GM13977 (cell line): ENCODE results near the gene FBXO34.
"Not testable (repeated sequence)": the region's sequence is repeated elsewhere in the genome, so short reads cannot be mapped to it uniquely, and the experiment has no call there.

Source experiments
- DNase-seq: peaks from one replicate; pipeline ENCODE4 v3.0.0; 2012; ENCODE audit warnings: low spot score
- in situ Hi-C: fragments of 300-500 bp; cut with MboI; formaldehyde crosslinking; loops from one replicate; pipeline ENCODE4 v1.12.0; 2022; ENCODE audit warnings: low sequenced_read_pairs, low pct_unique_long_range_greater_than_20kb, mixed read lengths, inconsistent platforms; ENCODE audit not compliant: unreplicated experiment
- TF ChIP-seq, protein P1 (sequence below): IDR thresholded peaks from 2 replicates; pipeline ENCODE4 v1.5.1; 2012; ENCODE audit warnings: mild to moderate bottlenecking, control low read depth; ENCODE audit not compliant: insufficient read depth; ENCODE audit errors: extremely low read depth, missing control alignments

FBXO34 gene

GRCh38 chr14:55336691-55337090 is 65.5 kb downstream of the FBXO34 start:
- DNase-seq = no peak
- TF ChIP-seq, protein P1, sequence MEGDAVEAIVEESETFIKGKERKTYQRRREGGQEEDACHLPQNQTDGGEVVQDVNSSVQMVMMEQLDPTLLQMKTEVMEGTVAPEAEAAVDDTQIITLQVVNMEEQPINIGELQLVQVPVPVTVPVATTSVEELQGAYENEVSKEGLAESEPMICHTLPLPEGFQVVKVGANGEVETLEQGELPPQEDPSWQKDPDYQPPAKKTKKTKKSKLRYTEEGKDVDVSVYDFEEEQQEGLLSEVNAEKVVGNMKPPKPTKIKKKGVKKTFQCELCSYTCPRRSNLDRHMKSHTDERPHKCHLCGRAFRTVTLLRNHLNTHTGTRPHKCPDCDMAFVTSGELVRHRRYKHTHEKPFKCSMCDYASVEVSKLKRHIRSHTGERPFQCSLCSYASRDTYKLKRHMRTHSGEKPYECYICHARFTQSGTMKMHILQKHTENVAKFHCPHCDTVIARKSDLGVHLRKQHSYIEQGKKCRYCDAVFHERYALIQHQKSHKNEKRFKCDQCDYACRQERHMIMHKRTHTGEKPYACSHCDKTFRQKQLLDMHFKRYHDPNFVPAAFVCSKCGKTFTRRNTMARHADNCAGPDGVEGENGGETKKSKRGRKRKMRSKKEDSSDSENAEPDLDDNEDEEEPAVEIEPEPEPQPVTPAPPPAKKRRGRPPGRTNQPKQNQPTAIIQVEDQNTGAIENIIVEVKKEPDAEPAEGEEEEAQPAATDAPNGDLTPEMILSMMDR = no peak
- in situ Hi-C loops = no loop called here

DNA sequence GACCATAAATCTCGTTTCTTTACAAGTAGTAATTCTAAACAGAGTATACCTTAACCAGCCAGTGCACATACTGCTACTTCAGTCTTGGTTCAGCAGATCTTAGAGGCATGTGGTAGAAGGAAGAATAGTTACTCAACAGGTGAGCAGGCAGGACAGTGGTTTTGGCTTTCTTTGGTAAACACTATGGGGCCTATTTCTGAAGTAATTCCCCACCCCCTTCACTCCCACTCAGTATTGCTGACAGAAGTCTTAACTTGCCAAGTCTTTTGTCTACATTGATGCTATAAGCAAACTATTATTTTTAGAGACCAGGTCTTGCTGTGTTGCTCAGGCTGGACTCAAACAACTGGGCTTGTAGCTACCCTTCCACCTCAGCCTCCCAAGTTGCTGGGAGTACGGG is 68.5 kb downstream of the FBXO34 start:
- TF ChIP-seq, protein P1 = no peak
- DNase-seq = peak; percentile 34
- in situ Hi-C loops = no loop called here

DNA sequence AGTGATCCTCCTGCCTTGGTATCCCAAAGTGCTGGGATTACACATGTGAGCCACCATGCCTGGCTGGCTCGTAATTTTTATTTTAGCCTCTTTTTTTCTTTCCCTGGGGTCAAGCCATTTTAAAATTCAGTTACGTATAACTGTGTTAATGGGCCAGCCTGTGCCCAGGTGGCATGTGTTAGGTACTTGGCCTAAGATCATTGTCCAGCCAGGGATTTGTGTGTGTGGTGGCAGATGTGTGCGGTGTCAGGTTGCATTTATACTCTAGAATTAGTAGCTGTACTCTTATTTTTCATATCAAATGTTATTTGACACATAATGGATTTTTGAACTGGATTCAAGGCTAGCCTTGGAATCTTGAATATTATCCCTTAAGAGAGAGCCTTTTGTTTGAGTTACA is 69.3 kb downstream of the FBXO34 start:
- DNase-seq = no peak
- TF ChIP-seq, protein P1 = no peak
- in situ Hi-C loops = no loop called here

DNA sequence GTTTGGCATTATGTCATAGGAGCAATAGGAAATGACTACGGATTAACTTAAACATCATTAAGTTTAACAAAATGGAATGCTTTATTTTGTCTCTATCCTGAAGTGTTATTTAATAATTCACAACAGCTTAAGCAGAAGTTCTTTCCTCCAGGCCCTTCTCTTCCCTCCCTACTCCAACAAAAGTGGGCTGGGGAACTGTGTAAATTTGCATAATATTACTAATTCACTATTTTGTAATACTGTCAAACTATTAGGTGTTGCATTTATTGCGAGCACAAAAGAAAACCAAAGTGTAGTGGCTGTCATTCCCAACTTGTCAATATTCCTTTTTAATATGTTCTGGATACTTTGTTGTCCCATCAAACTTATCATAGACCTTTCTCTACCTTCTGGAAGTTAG is 70.6 kb downstream of the FBXO34 start:
- TF ChIP-seq, protein P1 = no peak
- in situ Hi-C loops = no loop called here

DNA sequence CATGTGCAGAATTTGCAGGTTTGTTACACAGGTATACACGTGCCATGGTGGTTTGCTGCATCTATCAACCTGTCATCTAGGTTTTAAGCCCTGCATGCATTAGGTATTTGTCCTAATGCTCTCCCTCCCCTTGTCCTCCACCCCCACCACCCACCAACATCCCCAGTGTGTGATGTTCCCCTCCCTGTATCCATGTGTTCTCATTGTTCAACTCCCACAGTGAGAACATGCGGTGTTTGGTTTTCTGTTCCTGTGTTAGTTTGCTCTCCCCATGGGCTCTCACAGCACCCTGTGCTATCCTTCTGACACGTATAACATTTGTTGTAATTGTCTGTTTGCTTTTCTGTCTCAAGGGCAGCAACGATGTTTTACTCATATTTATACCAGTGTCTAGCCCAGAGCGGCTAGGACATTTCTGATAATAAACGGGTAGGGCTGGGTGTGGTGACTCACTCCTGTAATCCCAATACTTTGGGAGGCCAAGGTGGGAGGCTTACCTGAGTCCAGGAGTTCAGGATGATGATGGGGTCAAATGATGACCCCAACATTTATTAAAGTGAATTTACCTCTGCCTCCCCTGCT is 73.5 kb downstream of the FBXO34 start:
- in situ Hi-C loops, DNase-seq: not testable (repeated sequence)

More for the DNA sequence above, 70.6 kb downstream of the FBXO34 start:
- no peak for DNase-seq

DNA sequence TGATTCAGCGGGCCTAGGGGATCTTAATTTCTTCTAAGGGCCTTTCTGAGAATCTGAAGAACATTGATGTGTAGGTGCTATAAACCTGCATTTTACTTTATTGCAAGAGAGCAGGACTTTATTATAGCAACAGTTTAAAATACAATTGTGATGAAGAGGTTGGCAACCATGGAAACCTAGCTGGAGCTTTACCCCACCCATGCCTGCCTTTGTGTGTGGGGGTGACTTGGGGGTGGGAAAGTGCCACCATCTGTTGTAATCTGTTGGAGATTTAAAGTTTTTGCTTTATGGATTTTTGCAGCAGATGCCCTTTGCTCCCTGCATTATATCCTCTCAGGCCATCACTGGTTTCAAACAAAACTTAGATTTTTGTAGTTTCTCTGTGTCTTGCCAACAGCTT is 75.8 kb downstream of the FBXO34 start:
- in situ Hi-C loops = no loop called here
- no peak for DNase-seq
- TF ChIP-seq, protein P1 = no peak

- in situ Hi-C loops = no loop called here
- no peak for DNase-seq
- TF ChIP-seq, protein P1 = no peak
Measured at GRCh38 chr14:55347748-55348147, 76.5 kb downstream of the FBXO34 start.
